ENCODE results near the gene PNMT. TPM values are rescaled to one million over a fixed set of nuclear protein-coding genes. Genes with fewer than 3 reads are reported as not detected.

PNMT gene
- total RNA-seq, 3 donors from 2014 or later = 0.23 to 2.0 (median 1.5) TPM

GRCh38 chr17:39676198-39676819 is 8.1 kb downstream of the PNMT start:
- intact Hi-C loops (cut with DNase I, micrococcal nuclease) = no loop called here
- DNase-seq (peak; percentile 86 to 89 (median 86)), ATAC-seq (peak; percentile 54)
- peaks cover 50% of the 10 kb centered on the region for H3K4me1 ChIP-seq (ENCODE audit: low read depth)
- no peak for TF ChIP-seq CTCF (IDR thresholded peaks at IDR 0.05)
- no peaks in the 10 kb centered on the region for H3K9me3 ChIP-seq
- H3K36me3 ChIP-seq (ENCODE audit: low read depth) = no peaks in the 10 kb centered on the region
- H3K4me3 ChIP-seq = no peak overlapping the region

- intact Hi-C loops (cut with DNase I, micrococcal nuclease) = no loop called here
- DNase-seq (no peak), ATAC-seq (no peak)
- H3K4me3 ChIP-seq = no peak overlapping the region
- no peak for TF ChIP-seq CTCF (IDR thresholded peaks at IDR 0.05)
- H3K4me1 ChIP-seq (ENCODE audit: low read depth) = peaks cover 42% of the 10 kb centered on the region
- no peaks in the 10 kb centered on the region for H3K9me3 ChIP-seq
- no peaks in the 10 kb centered on the region for H3K36me3 ChIP-seq (ENCODE audit: low read depth)
Observed at GRCh38 chr17:39677072-39677471, 8.8 kb downstream of the PNMT start.

- TF ChIP-seq CTCF (IDR thresholded peaks at IDR 0.05) = no peak
- no peaks in the 10 kb centered on the region for H3K9me3 ChIP-seq
- no peaks in the 10 kb centered on the region for H3K36me3 ChIP-seq (ENCODE audit: low read depth)
- intact Hi-C loops (cut with DNase I, micrococcal nuclease) = no loop called here
- peaks cover 40% of the 10 kb centered on the region for H3K4me1 ChIP-seq (ENCODE audit: low read depth)
- ATAC-seq (no peak), DNase-seq (no peak)
- no peak overlapping the region for H3K4me3 ChIP-seq
Observed at GRCh38 chr17:39677542-39678339, 9.5 kb downstream of the PNMT start.

GRCh38 chr17:39678340-39679116 is 10.3 kb downstream of the PNMT start:
- no peaks in the 10 kb centered on the region for H3K36me3 ChIP-seq (ENCODE audit: low read depth)
- H3K4me3 ChIP-seq = no peak overlapping the region
- DNase-seq (peak; percentile 90 to 96 (median 91)), ATAC-seq (peak; percentile 73)
- TF ChIP-seq CTCF (IDR thresholded peaks at IDR 0.05) = no peak
- H3K9me3 ChIP-seq = no peaks in the 10 kb centered on the region
- H3K4me1 ChIP-seq (ENCODE audit: low read depth) = peaks cover 40% of the 10 kb centered on the region
- intact Hi-C loops (cut with DNase I, micrococcal nuclease) = no loop called here

GRCh38 chr17:39679521-39680192 is 11.4 kb downstream of the PNMT start:
- intact Hi-C loops (cut with DNase I, micrococcal nuclease) = no loop called here
- TF ChIP-seq CTCF (IDR thresholded peaks at IDR 0.05) = no peak
- peaks cover 36% of the 10 kb centered on the region for H3K4me1 ChIP-seq (ENCODE audit: low read depth)
- DNase-seq = peak in 1 of 3 donors; percentile 46
- H3K9me3 ChIP-seq = no peaks in the 10 kb centered on the region
- no peaks in the 10 kb centered on the region for H3K36me3 ChIP-seq (ENCODE audit: low read depth)
- ATAC-seq = peak; percentile 51
- no peak overlapping the region for H3K4me3 ChIP-seq
